HG03139 (cell line): ENCODE results near the gene CDCA8.

ENCODE experiments used
- ATAC-seq: cut with Tn5 transposase; IDR thresholded peaks from one replicate; pipeline ENCODE4 v1.9.1; 2021; ENCODE audit not compliant: unreplicated experiment

CDCA8 gene

GRCh38 chr1:37714689-37715088 is 22.4 kb downstream of the CDCA8 start:
- ATAC-seq, result no peak

GRCh38 chr1:37716321-37716720 is 24.0 kb downstream of the CDCA8 start:
- ATAC-seq, result no peak

DNA sequence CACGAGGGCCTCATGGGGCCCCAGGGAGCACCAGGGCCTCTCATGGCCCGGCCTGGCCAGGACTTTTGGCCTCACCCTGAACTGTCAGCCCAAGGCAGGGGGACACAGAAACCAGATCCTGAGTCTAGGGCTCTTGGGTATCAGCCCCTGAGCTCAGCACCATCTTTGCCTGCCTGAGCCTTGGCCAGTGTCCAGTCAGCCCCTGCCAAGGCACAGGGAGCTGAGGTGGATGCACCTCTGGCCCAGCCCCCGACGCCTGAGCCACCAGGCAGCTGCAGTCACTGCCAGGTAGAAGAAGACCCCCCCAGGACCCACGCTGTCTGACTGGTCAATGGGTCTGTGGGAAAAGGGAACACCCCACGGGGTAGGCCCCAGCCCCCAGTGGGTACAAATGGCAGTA is 25.3 kb downstream of the CDCA8 start:
- ATAC-seq, result no peak

GRCh38 chr1:37718181-37718900 is 26.0 kb downstream of the CDCA8 start:
- ATAC-seq, result no peak

- no peak for ATAC-seq
These were observed 26.7 kb downstream of the CDCA8 start for GRCh38 chr1:37718901-37719571.

DNA sequence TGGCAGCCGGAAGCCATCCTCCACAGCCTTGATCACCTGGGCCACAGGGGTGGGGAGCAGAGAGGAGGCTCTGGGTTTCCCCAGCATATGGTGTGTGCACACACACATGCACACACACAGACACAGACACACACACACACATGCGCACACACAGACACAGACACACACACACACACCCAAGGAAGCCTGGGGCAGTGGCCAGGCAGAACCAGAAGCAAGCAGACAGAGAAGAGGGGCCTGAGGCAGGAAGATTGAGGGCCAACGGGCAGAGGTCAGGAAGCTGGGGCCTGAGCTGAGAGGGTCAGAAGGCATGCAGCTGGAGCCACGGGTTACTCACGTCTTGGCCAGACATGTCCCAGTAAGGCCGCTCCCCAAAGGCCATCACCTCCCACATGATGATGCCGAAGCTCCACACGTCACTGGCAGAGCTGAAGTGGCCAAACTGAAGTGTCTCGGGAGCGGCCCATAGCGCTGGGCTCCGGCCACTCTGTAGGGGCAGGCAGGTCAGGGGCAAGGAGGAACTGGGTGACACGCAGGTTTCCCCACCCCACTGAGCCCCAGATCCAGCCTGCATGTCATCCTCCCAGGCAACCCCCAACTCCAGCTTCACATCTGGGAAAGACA is 27.4 kb downstream of the CDCA8 start:
- ATAC-seq, result no peak

DNA sequence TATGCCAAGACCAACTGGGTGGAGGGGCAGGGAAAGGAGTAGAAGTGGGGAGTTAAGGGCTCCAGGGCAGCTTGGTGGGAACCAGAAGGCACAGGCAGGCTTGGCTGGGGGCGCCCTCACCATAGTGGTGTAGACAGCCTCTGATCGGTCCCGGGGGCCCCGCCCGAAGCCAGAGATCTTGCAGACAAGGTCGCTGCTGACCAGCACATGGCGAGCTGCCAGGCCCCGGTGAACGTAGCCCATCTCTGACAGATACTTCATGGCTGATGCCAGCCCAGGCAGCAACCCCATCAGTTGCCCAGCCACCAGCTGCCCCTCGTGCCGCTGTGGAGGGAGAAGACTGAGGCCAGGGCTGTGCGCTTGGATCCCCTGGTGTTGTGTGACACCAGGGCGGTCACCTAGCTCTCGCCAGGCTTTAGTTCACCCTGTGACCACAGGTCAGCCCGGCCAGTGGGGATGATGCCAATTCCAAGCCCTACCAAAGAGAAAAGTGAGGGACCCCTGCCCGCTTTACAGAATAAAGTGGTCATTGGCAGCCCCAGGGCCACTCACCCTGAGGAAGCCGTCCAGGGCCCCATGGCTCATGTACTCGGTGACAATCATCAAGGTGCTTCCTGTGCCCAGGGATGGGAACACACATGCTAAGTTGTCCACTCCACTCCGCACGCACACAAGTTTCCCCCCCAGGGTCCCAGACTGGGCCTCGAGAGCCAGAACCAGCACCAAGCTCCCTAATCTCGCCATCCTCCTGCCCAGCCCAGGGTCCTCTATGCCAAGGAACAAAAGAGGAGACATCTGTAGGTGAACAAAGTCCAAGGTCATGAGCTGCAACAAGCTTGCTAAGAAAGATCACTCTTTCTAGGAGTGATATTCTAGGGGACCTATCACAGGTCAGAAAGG is 28.2 kb downstream of the CDCA8 start:
- ATAC-seq, result no peak

DNA sequence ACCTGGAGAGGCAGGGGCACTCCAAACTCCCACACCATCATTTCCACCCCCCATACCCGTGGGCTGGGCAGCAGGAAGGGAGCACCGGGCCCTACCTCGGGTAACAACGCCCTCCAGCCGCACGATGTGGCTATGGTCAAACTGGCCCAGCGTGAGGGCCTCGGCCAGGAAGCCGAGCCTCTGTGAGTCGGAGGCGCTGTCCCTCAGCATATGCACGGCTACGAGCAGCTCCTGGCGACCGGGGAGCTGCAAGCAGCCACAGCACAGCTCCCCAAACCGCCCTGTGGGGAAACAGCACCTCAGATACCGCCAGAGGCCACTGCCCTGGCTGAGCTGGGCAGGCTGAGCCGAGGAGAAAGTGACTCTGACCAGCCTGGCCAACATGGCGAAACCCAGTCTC is 29.2 kb downstream of the CDCA8 start:
- ATAC-seq, result no peak

DNA sequence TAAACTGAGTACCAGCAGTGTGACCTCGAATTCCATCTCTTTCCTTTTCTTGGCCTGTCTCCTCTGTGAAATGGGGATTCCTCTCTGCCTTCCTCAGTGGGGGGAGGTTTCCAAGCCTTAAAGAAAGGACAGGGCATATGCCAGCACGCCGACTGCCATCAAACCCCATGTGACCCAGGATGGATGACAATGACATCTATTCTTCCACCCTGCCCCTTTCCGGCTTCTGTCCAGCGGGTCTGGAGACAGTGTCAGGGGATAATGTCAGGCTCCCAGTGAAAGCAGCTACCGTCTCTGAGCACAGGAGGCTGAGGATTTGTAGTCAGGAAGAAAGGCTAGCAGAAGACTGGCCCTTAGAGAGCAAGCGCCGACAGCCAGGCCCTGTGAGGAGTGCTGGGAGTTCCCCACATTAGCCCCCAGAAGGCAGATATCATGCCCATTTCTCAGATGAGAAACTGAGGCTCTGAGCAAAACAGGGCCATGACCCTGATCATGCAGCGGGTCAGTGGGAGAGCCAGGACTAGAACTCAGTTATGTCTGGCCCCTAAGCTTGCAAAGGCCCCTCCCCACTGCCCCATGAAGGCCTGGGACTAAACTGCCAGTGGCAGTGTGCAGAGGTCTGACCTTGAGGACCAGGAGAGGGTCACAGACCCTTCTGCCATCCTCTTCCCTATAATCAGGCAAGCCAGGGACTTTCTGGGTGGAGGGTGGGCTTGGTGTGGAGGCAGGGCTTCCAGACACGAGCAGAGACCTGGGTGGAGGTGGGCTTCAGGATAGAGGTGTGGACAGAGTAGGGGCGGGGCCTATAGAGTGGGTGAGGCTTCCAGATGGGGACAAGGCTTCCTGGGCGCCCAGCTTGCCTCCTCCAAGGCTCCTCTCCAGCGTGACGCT is 30.1 kb downstream of the CDCA8 start:
- ATAC-seq, result no peak

DNA sequence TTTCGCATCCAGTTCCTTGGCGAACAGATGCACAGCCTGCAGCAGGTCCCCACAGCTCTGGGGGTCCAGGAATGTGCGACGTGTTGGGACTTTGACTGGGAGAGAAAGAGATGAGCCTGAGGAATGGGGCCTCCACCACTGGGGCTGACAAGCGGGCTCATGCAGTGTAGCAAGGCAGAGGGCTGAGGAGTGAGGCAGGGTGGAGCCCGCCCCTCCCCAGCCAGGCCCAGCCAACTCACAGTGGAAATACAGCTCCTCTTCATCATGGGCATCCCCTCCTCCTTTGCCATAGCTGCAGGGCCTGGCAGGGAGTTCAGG is 30.7 kb downstream of the CDCA8 start:
- no peak for ATAC-seq

DNA sequence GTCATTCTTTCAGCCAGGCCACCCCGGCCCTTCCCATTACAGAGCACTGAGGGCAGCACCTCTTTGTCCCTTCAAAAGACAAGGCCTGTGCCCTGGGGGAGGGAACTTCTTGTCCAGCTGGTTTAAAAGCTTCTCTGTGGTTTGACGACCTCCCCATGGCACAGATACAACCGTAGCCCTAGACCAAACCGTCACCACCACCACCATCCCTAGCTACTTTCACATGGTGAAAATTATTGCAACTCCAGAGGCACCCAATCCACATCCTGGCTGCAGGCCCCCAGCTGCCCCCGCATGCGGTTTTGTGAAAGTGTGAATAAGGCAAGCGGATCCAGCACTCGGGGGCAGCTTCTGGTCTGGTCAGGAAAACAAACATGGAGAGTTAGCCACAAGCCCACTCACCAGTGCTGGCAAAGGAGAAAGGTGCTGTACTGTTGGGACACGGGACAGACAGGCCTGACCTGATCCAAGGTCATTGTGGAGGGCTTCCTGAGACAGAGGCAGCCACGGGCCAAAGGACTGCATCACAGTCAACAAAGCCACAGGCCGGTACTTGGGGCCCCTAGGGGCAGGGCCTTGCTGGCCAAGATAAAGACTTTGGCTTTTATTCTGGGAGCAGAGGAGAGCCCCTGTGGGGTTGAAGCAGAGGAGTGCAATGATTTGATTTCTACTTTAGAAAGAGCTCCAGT is 31.2 kb downstream of the CDCA8 start:
- no peak for ATAC-seq

DNA sequence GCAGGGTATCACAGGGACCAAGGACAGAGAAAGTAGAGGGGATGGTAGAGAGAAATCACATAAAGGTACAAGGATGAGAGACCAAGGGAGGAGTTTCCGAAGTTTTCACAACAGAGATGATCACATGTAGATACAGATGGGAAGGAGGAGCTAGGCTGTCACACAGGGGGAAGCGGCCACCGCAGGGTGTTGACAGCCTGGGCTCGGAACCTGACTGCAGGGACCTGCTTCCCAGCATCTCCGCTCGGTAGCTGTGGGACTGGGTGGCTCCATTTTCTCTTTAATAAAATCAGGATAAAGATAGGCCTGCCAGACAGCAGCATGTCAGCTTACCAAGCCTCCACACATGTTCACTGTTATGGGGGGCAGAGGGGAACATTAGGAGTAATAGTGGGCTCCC is 32.3 kb downstream of the CDCA8 start:
- ATAC-seq, result no peak

- ATAC-seq, result no peak
These were observed 33.7 kb downstream of the CDCA8 start for GRCh38 chr1:37725851-37726613.

- ATAC-seq, result no peak
These were observed 34.7 kb downstream of the CDCA8 start for GRCh38 chr1:37726751-37727585.

DNA sequence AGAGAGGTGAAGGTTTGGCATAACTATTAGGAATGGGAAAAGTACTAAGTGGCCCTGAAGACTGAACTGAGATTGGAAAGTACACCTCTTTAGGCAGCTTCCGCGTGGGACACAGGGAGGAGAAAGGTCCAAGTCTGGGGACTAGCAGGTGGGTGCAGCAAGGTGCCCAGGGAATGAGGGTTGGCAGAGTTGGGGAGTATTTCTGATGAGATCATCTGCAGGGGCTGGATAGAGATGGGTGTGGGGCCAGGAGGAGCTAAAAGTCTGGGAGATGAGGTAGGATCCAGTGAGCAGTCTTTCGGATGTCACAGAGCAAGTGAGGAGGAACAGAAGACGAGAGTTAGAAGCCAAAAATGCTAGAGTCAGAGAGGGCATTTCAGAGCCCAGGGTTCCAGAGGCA is 36.1 kb downstream of the CDCA8 start:
- no peak for ATAC-seq

DNA sequence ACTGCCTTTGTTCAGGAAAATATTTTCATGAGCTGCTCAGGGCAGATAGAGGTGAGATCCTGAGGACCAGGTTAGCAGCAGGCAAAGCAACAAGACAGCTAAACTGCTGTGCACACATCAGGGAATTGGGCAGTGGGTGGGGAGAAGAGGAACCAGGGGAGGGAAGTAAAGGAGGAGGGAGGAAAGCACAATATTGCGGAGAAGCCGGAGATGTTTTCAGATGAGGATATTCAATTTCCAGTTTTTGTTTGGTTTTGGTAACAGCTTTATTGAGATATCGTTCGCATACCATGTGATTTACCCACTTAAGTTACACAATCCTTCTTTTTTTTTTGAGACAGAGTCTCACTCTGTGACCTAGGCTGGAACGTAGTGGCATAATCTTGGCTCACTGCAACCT is 38.1 kb downstream of the CDCA8 start:
- ATAC-seq, result no peak

GRCh38 chr1:37731312-37732019 is 39.1 kb downstream of the CDCA8 start:
- no peak for ATAC-seq
